C4-2B (cell line): ENCODE results near the gene PLXNA4.

Source experiments
- H3K27ac ChIP-seq: fragments of 450-650 bp; 2 replicates; pipeline ENCODE4 v1.5.1; 2017
- ZFX ChIP-seq: fragments of 450-650 bp; IDR thresholded peaks from 2 replicates; pipeline ENCODE4 v1.6.1; 2017
- TF ChIP-seq, protein P1 (sequence below): fragments of 450-650 bp; conservative IDR thresholded peaks from 2 replicates; pipeline ENCODE4 v1.5.1; 2017; ENCODE audit warnings: mild to moderate bottlenecking

The PLXNA4 gene

DNA sequence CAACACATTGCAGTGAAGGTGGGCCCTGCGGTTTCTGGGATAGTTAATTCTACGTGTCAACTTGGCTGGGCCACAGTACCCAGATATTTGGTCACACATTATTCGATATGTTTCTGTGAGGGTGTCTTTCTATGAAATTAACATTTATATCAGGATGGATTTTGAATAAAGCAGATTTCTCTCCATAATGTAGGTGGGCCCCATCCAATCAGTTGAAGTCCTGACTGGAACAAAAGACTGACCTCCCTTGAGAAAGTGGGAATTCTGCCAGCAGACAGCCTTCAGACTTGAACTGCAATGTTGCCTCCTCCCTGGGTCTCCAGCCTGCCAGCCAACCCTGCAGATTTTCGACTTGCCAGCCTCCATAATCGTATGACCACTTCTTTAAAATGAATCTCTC, 420.6 kb downstream of the PLXNA4 start:
- no peak for TF ChIP-seq ZFX
- TF ChIP-seq, protein P1, sequence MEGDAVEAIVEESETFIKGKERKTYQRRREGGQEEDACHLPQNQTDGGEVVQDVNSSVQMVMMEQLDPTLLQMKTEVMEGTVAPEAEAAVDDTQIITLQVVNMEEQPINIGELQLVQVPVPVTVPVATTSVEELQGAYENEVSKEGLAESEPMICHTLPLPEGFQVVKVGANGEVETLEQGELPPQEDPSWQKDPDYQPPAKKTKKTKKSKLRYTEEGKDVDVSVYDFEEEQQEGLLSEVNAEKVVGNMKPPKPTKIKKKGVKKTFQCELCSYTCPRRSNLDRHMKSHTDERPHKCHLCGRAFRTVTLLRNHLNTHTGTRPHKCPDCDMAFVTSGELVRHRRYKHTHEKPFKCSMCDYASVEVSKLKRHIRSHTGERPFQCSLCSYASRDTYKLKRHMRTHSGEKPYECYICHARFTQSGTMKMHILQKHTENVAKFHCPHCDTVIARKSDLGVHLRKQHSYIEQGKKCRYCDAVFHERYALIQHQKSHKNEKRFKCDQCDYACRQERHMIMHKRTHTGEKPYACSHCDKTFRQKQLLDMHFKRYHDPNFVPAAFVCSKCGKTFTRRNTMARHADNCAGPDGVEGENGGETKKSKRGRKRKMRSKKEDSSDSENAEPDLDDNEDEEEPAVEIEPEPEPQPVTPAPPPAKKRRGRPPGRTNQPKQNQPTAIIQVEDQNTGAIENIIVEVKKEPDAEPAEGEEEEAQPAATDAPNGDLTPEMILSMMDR, result no peak
- H3K27ac ChIP-seq, result no peak overlapping the region

DNA sequence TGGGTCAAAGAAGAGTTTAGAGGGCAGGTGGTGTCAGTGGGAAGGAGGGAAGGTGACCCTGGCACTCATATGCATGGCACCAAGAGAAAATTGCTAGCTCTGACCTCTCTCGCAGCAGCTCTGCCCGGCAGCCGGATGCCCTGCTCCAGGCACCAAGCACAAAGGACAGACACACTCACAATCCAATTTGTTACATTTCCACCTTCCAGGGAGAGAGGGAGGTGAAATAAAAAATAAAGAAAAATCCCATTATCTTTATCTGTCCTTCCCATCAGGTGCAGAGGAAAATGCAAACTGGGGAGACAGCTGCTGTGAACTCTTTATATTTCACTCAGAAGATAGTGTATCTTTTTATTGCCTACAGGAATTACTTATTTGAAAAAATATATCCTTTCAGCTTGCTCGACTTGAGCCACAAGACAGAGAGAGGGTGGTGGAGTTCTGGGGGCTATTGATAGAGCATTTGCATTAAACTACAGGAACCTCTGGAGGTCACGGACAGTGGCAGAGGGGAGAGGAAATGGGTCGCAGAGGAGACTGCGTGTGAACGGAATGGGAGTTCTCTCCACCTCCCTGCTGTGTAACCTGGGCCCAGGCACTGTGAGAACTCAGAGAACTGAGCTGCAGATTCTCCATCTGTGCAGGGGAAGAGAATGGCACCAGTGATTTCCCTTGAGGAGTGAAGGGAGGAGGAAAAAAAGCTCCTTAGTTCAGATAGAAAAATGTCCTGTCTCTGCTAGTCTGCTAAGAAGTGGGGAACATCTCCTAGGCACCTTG, 421.4 kb downstream of the PLXNA4 start:
- no peak overlapping the region for H3K27ac ChIP-seq
- TF ChIP-seq, protein P1, result no peak; the same call in 1 of the 2 replicates
- no peak for TF ChIP-seq ZFX

DNA sequence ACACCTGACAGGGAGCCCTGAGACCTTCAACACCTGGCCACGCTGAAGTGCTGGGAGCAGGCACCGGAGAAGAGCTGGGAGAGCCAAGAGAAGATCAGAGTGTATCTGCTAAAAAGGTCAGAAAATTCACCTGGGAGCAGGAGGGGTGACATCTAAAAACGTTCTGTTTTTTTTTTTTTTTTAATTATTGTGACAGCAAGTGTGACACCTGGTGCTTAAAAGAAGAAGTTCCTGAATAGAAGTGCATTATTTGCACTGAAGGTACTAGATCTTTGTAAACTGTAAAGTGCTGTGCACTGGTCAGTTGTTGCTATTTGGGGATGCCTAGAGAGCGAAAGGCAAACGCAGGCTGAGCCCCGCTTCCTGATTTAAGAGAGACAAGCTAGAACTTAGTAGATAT, 422.0 kb downstream of the PLXNA4 start:
- H3K27ac ChIP-seq, result no peak overlapping the region
- TF ChIP-seq, protein P1, result no peak; the same call in 1 of the 2 replicates
- no peak for TF ChIP-seq ZFX

DNA sequence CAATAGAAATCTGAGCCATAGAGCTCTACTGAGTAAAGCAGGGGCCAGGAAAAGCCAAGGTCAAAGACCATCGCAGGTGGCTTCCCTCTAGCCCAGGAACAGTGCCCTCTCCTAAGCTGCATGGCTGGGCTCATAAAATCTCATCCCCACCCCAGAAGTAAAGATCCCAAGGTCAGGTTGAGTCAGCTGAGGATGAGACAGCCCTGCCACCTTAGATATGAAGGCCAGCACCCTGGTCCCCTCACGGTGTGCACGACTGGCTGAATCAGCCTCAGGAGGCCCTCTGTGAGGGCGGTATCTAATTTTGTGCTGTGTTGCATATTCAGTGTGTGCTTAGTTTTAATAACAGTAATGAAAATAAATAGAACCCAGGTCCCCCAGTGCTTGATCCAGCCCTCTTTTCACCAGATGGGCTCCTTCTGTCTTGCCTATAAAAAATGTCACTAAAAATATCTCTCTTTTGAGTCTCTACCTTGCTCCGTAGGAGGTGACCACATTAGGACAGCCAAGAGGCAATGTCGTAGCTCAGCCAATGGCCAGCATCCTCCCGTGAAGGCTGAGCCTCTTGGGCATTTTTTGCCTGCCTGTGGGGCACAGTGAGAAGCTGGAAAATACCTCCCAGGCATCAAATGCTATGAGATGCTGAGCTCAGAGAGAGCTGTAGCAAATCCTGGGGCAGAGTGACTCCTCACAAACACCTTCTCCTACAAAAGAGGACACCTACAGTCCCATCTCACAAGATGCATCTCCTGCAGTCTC, 424.0 kb downstream of the PLXNA4 start:
- H3K27ac ChIP-seq, result no peak overlapping the region
- TF ChIP-seq, protein P1, result no peak
- no peak for TF ChIP-seq ZFX

DNA sequence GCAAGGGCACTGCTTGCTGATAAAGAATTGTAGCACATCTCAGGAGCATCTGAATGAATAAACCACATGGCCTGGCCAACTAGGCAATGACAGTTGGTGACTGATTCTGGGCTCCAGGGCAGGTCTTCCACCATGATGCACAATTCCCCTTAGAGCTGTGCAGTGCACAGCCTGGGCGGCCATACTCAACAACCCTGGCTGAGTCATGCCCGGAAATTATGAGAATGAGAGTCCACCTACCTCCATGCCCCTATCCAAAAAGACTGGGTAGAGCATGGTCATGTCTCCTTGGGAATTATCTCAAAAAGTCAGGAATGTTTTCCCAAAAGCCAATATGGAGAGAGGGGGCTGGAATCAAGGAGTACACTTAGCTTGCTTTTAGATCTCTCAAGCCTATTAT, 425.6 kb downstream of the PLXNA4 start:
- no peak overlapping the region for H3K27ac ChIP-seq
- TF ChIP-seq, protein P1, result no peak
- TF ChIP-seq ZFX, result no peak

DNA sequence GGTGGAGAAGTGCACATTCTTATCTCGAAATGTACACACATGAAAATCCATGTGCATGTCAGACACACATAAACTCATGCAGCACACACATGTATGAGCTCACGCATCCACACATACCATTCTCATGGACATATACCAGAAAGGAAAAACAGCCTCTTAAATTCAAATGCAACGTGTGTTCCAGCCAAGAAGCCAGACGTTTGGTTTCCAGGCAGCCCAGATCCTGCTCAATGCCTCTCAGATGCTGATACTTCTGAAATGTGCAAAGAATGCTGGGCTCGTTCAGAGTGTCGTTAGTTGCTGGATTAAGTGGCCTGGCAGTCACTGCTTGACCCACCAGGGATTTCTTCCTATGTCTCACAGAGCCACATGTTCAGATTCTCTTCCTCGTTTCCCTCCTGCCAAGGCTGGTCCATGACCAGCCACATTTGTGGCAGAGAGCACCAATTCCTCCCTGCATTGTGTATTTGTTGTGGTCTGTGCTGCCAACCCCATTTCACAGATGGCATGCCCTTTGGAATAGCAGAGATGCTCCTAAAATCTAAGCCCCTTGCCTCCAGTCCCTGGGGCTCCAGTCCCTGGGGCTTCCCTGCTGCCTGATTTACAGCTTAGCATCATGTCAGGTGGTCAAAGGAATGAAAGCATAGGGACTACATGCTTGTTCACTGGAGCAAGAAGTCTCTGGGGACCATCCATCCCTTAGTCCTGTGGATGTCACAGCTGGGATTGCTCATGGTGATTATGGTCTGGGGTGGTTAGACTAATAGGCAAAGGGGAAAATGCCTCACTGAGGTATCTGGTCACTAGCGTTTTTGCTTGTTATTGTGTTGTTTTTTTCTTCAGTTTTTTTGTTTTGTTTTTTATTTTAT, 426.6 kb downstream of the PLXNA4 start:
- TF ChIP-seq, protein P1, result no peak
- TF ChIP-seq ZFX, result no peak

More for the DNA sequence above, 426.6 kb downstream of the PLXNA4 start:
- no peak overlapping the region for H3K27ac ChIP-seq
